Vagina (tissue), 2 donors: ENCODE results near the gene FAAP24. TPM values are rescaled to one million over a fixed set of nuclear protein-coding genes. Genes with fewer than 3 reads are reported as not detected.
"Not testable (repeated sequence)": the region's sequence is repeated elsewhere in the genome, so short reads cannot be mapped to it uniquely, and the experiment has no call there.

Source experiments
- DNase-seq, 2 donors: peaks; one replicate each; pipeline ENCODE4 v3.0.0-alpha.2; 2017; ENCODE audit errors: extremely low spot score in 2 of 2
- H3K27ac ChIP-seq: fragments of 200-600 bp; sonication (generic); one replicate; pipeline ENCODE4 v1.5.1; 2019
- H3K27me3 ChIP-seq: fragments of 200-600 bp; sonication (generic); one replicate; pipeline ENCODE4 v1.5.1; 2019
- H3K36me3 ChIP-seq, 2 donors: fragments of 200-600 bp; sonication (generic); one replicate each; pipeline ENCODE4 v1.5.1; 2017 to 2019
- H3K4me1 ChIP-seq: fragments of 200-600 bp; sonication (generic); one replicate; pipeline ENCODE4 v1.5.1; 2019
- H3K4me3 ChIP-seq, 2 donors: fragments of 200-600 bp; sonication (generic); 1 replicate in 1 of 2; 2 replicates in 1 of 2; pipeline ENCODE4 v1.5.1; 2016 to 2019
- H3K9me3 ChIP-seq: fragments of 200-600 bp; sonication (generic); one replicate; pipeline ENCODE4 v1.5.1; 2019
- CTCF ChIP-seq, 3 experiments: fragments of 450-650 bp in 2 of 3; fragments of 200-600 bp in 1 of 3; sonication (generic) in 1 of 3; IDR thresholded peaks; one replicate each; pipeline ENCODE4 v1.5.1; 2017 to 2019; ENCODE audit warnings: antibody characterized with exemption in 3 of 3, mild to moderate bottlenecking in 2 of 3, moderate library complexity in 2 of 3
- POLR2A ChIP-seq, 2 donors: fragments of 450-650 bp; IDR thresholded peaks; one replicate each; pipeline ENCODE4 v1.6.1; 2017; ENCODE audit warnings: antibody characterized with exemption in 2 of 2, mild to moderate bottlenecking in 2 of 2, moderate library complexity in 2 of 2
- POLR2AphosphoS5 ChIP-seq, 2 donors: sonication (generic); formaldehyde crosslinking; IDR thresholded peaks; one replicate each; pipeline ENCODE4 v1.9.0; 2017; ENCODE audit warnings: antibody characterized with exemption in 2 of 2, mild to moderate bottlenecking in 2 of 2, low read depth in 1 of 2; ENCODE audit not compliant: insufficient read depth in 1 of 2
- intact Hi-C: fragments of 100-400 bp; cut with DNase I; formaldehyde crosslinking; loops from one replicate; pipeline ENCODE4 v1.15.1; 2023
- total RNA-seq: library from RNA; depleted of rRNA; stranded (reverse); fragments of >200 nt; gene quantifications from one replicate; pipeline ENCODE4 v1.2.3, GENCODE V29; 2016

The FAAP24 gene
- total RNA-seq, 1 donor from 2014 or later = 0.98 TPM

- Histone ChIP-seq H3K4me3 (peak overlapping the region; percentile 77 to 85), H3K27ac (peak overlapping the region; percentile 72), H3K9me3 (no peaks in the 10 kb centered on the region), H3K4me1 (peaks cover 14% of the 10 kb centered on the region), H3K27me3 (no peaks in the 10 kb centered on the region), H3K36me3 (peaks cover 0 to 5% of the 10 kb centered on the region in 2 donors)
- intact Hi-C loops = no loop called here
- no peak for TF ChIP-seq POLR2AphosphoS5 (IDR thresholded peaks at IDR 0.05; ENCODE audit: insufficient read depth in 1 of 2, low read depth in 1 of 2)
- TF ChIP-seq POLR2A (IDR thresholded peaks at IDR 0.05) = no peak
- TF ChIP-seq CTCF (IDR thresholded peaks at IDR 0.05) = no peak
- DNase-seq = no peak
Measured at GRCh38 chr19:32971012-32971595, 938 bp upstream of the FAAP24 start.

GRCh38 chr19:32976223-32976805 is 4.3 kb downstream of the FAAP24 start:
- Histone ChIP-seq H3K4me3 (no peak overlapping the region), H3K9me3 (no peaks in the 10 kb centered on the region), H3K4me1 (peaks cover 1% of the 10 kb centered on the region), H3K27ac (no peak overlapping the region), H3K27me3 (no peaks in the 10 kb centered on the region), H3K36me3 (no peaks in the 10 kb centered on the region)
- DNase-seq = no peak
- TF ChIP-seq POLR2AphosphoS5 (IDR thresholded peaks at IDR 0.05; ENCODE audit: insufficient read depth in 1 of 2, low read depth in 1 of 2) (no peak), CTCF (IDR thresholded peaks at IDR 0.05) (peak; percentile 37 to 47 (median 41))
- intact Hi-C loops = no loop called here

- Histone ChIP-seq H3K27me3 (no peaks in the 10 kb centered on the region), H3K9me3 (no peaks in the 10 kb centered on the region), H3K4me3 (no peak overlapping the region), H3K36me3 (no peaks in the 10 kb centered on the region), H3K27ac (no peak overlapping the region), H3K4me1 (no peaks in the 10 kb centered on the region)
- no peak for DNase-seq
- intact Hi-C loops = no loop called here
- TF ChIP-seq CTCF (IDR thresholded peaks at IDR 0.05) (no peak), POLR2A (IDR thresholded peaks at IDR 0.05) (no peak)
Measured at GRCh38 chr19:32977280-32977679, 5.2 kb downstream of the FAAP24 start.

GRCh38 chr19:32977813-32978212 is 5.8 kb downstream of the FAAP24 start:
- DNase-seq, H3K9me3 ChIP-seq, H3K27me3 ChIP-seq, H3K4me3 ChIP-seq, H3K4me1 ChIP-seq, intact Hi-C loops, H3K27ac ChIP-seq, H3K36me3 ChIP-seq: not testable (repeated sequence)

- H3K36me3 ChIP-seq, H3K27ac ChIP-seq, H3K4me3 ChIP-seq, H3K27me3 ChIP-seq, intact Hi-C loops, H3K9me3 ChIP-seq, H3K4me1 ChIP-seq, DNase-seq: not testable (repeated sequence)
Measured at GRCh38 chr19:32979807-32980206, 7.8 kb downstream of the FAAP24 start.

- H3K4me1 ChIP-seq, H3K4me3 ChIP-seq, H3K27me3 ChIP-seq, DNase-seq, H3K36me3 ChIP-seq, H3K27ac ChIP-seq, intact Hi-C loops, H3K9me3 ChIP-seq: not testable (repeated sequence)
Measured at GRCh38 chr19:32982488-32982887, 10.4 kb downstream of the FAAP24 start.

- H3K4me1 ChIP-seq, DNase-seq, H3K27ac ChIP-seq, H3K27me3 ChIP-seq, H3K9me3 ChIP-seq, H3K4me3 ChIP-seq, H3K36me3 ChIP-seq, intact Hi-C loops: not testable (repeated sequence)
Measured at GRCh38 chr19:32988254-32988653, 16.2 kb downstream of the FAAP24 start.
